GM18868 (cell line): ENCODE data around the gene HIBCH.

ENCODE experiments used
- ATAC-seq: cut with Tn5 transposase; IDR thresholded peaks from one replicate; pipeline ENCODE4 v1.9.1; 2021; ENCODE audit warnings: mild to moderate bottlenecking, moderate library complexity; ENCODE audit not compliant: unreplicated experiment

Gene HIBCH

DNA sequence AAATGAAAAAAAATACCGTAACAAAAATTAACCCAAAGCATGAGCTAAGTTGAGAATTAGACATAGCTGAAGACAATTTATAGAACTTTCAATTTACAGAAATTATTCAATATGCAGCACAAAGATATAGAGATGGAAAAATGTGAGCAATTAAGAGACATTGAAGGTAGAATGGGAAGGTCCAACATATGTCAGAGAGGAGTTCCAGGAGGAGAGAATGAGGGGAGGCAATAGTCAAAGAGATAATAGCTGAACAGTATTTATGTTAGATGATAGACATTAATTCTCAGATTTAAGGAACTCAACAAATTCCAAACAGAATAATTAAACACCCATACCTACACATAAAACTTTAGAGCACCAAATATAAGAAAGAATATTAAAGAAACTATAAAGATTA is 154.1 kb downstream of the HIBCH start:
- no peak for ATAC-seq

DNA sequence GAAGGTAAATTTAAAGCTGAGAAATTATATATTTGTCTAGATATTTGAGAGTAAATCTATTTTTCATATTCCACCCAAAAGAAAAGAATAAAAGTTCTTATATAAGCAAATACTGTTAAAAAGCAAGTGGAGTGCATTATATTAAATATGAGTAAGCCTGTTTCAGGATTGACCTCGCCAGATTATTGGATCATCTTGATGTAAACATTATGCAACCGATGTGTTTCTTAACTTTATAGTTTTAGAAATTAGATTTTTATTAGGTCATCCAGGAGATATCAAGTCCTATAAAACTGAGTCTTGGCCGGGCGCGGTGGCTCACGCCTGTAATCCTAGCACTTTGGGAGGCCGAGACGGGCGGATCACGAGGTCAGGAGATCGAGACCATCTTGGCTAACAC is 156.8 kb downstream of the HIBCH start:
- ATAC-seq: no peak

DNA sequence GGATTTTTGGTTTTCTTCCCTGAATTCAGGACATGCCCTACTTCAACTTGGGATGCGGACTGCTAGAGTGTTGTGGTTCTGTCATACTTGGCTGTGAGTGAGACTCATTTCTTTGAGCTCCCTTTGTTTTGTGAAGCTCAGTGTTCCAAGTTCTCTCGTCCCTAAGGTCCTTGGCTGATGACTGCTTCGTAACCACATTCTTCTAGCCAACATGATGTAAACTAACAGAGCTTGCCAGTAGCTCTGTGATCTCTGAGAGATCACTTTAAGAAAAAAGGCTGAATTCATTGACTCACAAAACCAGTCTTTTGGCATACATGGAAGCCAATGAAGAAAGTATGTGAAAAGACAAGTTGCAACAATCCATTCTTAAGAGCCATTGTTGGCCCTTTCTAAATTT is 160.2 kb downstream of the HIBCH start:
- no peak for ATAC-seq

DNA sequence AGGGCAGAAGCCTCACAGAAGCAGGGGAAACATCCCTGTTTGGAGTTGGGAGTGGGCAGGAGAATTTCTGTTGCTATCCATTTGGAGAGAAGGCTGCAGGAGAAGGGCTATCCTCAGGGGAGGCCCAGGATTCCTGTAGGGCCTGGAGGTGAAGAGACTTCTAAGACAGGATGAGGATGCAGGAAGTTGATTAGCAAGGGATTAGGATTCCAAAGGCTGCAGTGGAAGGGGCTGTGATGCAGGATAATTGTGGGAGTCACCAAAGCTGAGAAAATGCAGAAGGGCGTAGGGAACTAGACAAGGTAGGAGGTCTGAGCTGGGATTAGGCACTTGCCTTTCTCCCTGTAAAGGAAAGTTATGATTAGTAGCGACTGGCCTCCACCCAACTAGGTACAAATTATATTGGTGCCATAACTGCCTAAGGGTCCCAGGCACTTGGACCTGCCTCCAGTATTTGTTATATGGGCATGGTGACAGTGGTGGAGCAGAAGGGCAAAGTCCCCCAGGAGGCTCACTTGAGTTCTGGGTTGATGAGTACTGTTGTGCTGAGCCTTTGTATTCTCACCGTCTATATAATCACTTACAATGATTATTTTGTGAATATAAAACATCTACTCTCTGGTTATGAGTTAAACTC is 160.7 kb downstream of the HIBCH start:
- no peak for ATAC-seq

DNA sequence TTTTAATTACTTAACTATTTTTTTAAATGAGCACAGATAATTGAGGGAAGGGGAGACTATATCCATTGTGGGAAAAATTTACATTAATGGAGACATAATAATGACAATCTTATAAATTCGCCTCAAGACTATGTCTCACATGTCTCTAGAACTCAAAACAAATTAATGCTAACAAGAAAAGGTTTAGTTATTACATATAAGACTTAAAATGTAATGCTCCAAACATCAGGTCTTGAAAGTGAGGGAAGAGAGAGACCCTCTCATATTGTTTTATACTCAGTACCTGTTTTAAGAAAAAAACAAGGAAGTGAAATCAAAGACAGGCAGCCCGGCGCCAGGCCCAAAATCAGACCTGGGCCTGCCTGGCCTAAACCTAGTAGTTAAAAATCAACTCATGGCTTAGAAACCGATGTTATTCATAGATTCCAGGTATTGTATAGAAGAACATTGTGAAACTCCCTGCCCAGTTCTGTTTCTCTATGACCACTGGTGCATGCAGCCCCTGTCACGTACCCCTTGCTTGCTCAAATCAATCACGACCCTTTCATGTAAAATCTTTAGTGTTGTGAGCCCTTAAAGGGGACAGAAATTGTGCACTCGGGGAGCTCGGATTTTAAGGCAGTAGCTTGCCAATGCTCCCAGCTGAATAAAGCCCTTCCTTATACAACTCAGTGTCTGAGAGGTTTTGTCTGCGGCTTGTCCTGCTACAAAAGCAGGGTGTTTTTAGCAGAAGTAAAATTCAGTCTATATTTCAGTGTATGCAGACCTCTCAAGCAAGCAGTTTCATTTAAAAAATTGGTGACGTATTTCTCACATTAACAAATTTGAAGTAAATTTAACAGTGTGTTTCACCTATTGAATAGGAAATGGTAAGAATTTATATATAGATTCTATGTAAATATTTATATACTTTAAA is 161.8 kb downstream of the HIBCH start:
- ATAC-seq: peak; percentile 64

DNA sequence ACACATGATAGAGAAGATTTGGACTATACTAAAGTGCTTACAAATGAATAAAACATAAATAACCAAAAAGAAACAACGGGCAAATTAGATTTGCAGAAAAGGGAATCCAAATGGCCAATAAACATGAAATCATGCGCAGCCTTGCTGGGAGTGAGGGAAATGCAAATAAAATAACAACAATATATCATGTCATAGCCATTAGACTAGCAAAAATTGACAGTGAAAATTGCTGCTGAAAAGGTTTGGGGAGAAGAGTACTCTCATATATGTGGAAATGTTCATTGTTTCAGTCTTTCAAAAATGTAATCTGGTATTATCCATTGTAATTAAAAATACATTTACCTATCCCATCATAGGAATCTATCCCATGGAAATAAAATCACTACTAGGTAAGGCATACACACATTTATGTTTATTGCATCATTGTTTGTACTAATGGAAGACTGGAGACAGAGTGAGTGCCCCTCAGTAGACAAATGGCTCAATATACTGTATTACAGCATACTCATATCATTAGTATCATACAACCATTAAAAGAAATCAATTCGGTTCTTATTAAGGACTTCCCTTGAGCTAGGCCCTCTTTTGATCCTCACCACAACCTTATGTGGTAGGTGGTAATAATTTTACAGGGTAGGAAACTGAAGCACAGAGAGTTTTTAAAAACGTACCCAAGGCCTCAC is 163.0 kb downstream of the HIBCH start:
- ATAC-seq: no peak
